ES-I3 (cell line): Measurements from ENCODE around the gene TCFL5.
"Not testable (repeated sequence)": the region's sequence is repeated elsewhere in the genome, so short reads cannot be mapped to it uniquely, and the experiment has no call there.

Source experiments
- H3K36me3 ChIP-seq: 2 replicates; pipeline ENCODE4 v1.6.1; 2013; ENCODE audit warnings: mild to moderate bottlenecking, low read length, control low read depth, moderate library complexity; ENCODE audit not compliant: insufficient read depth
- H3K4me1 ChIP-seq: 2 replicates; pipeline ENCODE4 v1.6.1; 2013; ENCODE audit warnings: mild to moderate bottlenecking, control low read depth, low read length; ENCODE audit not compliant: insufficient read depth
- H3K9ac ChIP-seq: 2 replicates; pipeline ENCODE4 v1.6.1; 2013; ENCODE audit warnings: low read depth, mild to moderate bottlenecking, low read length, moderate library complexity
- H3K9me3 ChIP-seq: 2 replicates; pipeline ENCODE4 v1.6.1; 2013; ENCODE audit warnings: mild to moderate bottlenecking, low read length, moderate library complexity; ENCODE audit not compliant: control insufficient read depth, insufficient read depth

The TCFL5 gene

GRCh38 chr20:62860391-62860923 lies 1.2 kb downstream of the TCFL5 start:
- H3K36me3 ChIP-seq, result peaks cover 4% of the 10 kb centered on the region; the same call in 1 of the 2 replicates
- peaks cover 8% of the 10 kb centered on the region; the same call in 1 of the 2 replicates for H3K4me1 ChIP-seq
- H3K9ac ChIP-seq, result peak overlapping the region; percentile 50; the same call in 1 of the 2 replicates
- H3K9me3 ChIP-seq, result 0 out of 2 replicates have a peak, but pooled peaks cover 3% of the 10 kb centered on the region

GRCh38 chr20:62859721-62860120 lies 1.9 kb downstream of the TCFL5 start:
- Histone ChIP-seq H3K36me3 (peaks cover 4% of the 10 kb centered on the region), H3K4me1 (peaks cover 8% of the 10 kb centered on the region; the same call in 1 of the 2 replicates), H3K9ac (peak overlapping the region; percentile 50; the same call in 1 of the 2 replicates), H3K9me3 (0 out of 2 replicates have a peak, but pooled peaks cover under 1% of the 10 kb centered on the region)

GRCh38 chr20:62858058-62858830 lies 3.4 kb downstream of the TCFL5 start:
- no peaks in the 10 kb centered on the region for H3K9me3 ChIP-seq
- peaks cover 4% of the 10 kb centered on the region for H3K36me3 ChIP-seq
- peaks cover 8% of the 10 kb centered on the region; the same call in 1 of the 2 replicates for H3K4me1 ChIP-seq
- no peak overlapping the region for H3K9ac ChIP-seq

GRCh38 chr20:62856931-62857619 lies 4.5 kb downstream of the TCFL5 start:
- Histone ChIP-seq H3K4me1 (peaks cover 8% of the 10 kb centered on the region; the same call in 1 of the 2 replicates), H3K9ac (no peak overlapping the region), H3K36me3 (peaks cover 11% of the 10 kb centered on the region), H3K9me3 (no peaks in the 10 kb centered on the region)

- Histone ChIP-seq H3K36me3 (peaks cover 11% of the 10 kb centered on the region), H3K9me3 (no peaks in the 10 kb centered on the region), H3K9ac (no peak overlapping the region), H3K4me1 (0 out of 2 replicates have a peak, but pooled peaks cover 7% of the 10 kb centered on the region)
These were observed 6.5 kb downstream of the TCFL5 start for GRCh38 chr20:62855120-62855519.

GRCh38 chr20:62854121-62854520 lies 7.5 kb downstream of the TCFL5 start:
- Histone ChIP-seq H3K9ac (no peak overlapping the region), H3K9me3 (no peaks in the 10 kb centered on the region), H3K36me3 (peaks cover 14% of the 10 kb centered on the region), H3K4me1 (no peaks in the 10 kb centered on the region)

GRCh38 chr20:62853304-62853703 lies 8.3 kb downstream of the TCFL5 start:
- not testable (repeated sequence) for H3K4me1 ChIP-seq, H3K9me3 ChIP-seq, H3K9ac ChIP-seq
- H3K36me3 ChIP-seq, result peaks cover 14% of the 10 kb centered on the region

- H3K9ac ChIP-seq, result no peak overlapping the region
- H3K4me1 ChIP-seq, result no peaks in the 10 kb centered on the region
- peaks cover 14% of the 10 kb centered on the region for H3K36me3 ChIP-seq
- H3K9me3 ChIP-seq, result no peaks in the 10 kb centered on the region
These were observed 8.8 kb downstream of the TCFL5 start for GRCh38 chr20:62852841-62853240.

GRCh38 chr20:62852196-62852595 lies 9.4 kb downstream of the TCFL5 start:
- Histone ChIP-seq H3K4me1 (no peaks in the 10 kb centered on the region), H3K36me3 (peaks cover 14% of the 10 kb centered on the region), H3K9me3 (no peaks in the 10 kb centered on the region), H3K9ac (no peak overlapping the region)

- Histone ChIP-seq H3K9me3 (no peaks in the 10 kb centered on the region), H3K36me3 (peaks cover 10% of the 10 kb centered on the region), H3K9ac (no peak overlapping the region), H3K4me1 (no peaks in the 10 kb centered on the region)
These were observed 11.2 kb downstream of the TCFL5 start for GRCh38 chr20:62850333-62850974.

GRCh38 chr20:62849431-62849830 lies 12.2 kb downstream of the TCFL5 start:
- H3K9ac ChIP-seq, result no peak overlapping the region
- H3K4me1 ChIP-seq, result no peaks in the 10 kb centered on the region
- H3K36me3 ChIP-seq, result peaks cover 10% of the 10 kb centered on the region
- H3K9me3 ChIP-seq, result no peaks in the 10 kb centered on the region

- H3K4me1 ChIP-seq, H3K9ac ChIP-seq, H3K9me3 ChIP-seq, H3K36me3 ChIP-seq: not testable (repeated sequence)
These were observed 12.7 kb downstream of the TCFL5 start for GRCh38 chr20:62848917-62849316.

- no peaks in the 10 kb centered on the region for H3K4me1 ChIP-seq
- no peak overlapping the region for H3K9ac ChIP-seq
- H3K36me3 ChIP-seq, result peaks cover 2% of the 10 kb centered on the region; the same call in 1 of the 2 replicates
- H3K9me3 ChIP-seq, result no peaks in the 10 kb centered on the region
These were observed 15.3 kb downstream of the TCFL5 start for GRCh38 chr20:62846166-62846890.
